KMS-11 (cell line): Measurements from ENCODE around the gene BANF1.
"Not testable (repeated sequence)": the region's sequence is repeated elsewhere in the genome, so short reads cannot be mapped to it uniquely, and the experiment has no call there.

ENCODE experiments used
- H2AFZ ChIP-seq: fragments of 200-600 bp; sonication (generic); 2 replicates; pipeline ENCODE4 v1.6.1; 2016; ENCODE audit warnings: antibody characterized with exemption, mixed run types, low read depth
- H3K27ac ChIP-seq: fragments of 200-600 bp; sonication (generic); 2 replicates; pipeline ENCODE4 v1.6.1; 2016; ENCODE audit warnings: mild to moderate bottlenecking, mixed run types
- H3K27me3 ChIP-seq: fragments of 200-600 bp; sonication (generic); 2 replicates; pipeline ENCODE4 v1.6.1; 2017; ENCODE audit warnings: mild to moderate bottlenecking, low read depth, mixed run types, moderate library complexity; ENCODE audit not compliant: insufficient read depth
- H3K36me3 ChIP-seq: fragments of 200-600 bp; sonication (generic); 2 replicates; pipeline ENCODE4 v1.6.1; 2017; ENCODE audit warnings: mild to moderate bottlenecking, mixed run types; ENCODE audit not compliant: insufficient read depth
- H3K4me1 ChIP-seq: fragments of 200-600 bp; sonication (generic); 2 replicates; pipeline ENCODE4 v1.6.1; 2016; ENCODE audit warnings: mild to moderate bottlenecking, low read depth, mixed run types; ENCODE audit not compliant: poor library complexity, severe bottlenecking
- H3K4me2 ChIP-seq: fragments of 200-600 bp; sonication (generic); 2 replicates; pipeline ENCODE4 v1.7.0; 2016; ENCODE audit warnings: mild to moderate bottlenecking, mixed run types
- H3K4me3 ChIP-seq: fragments of 200-600 bp; sonication (generic); IDR thresholded peaks from 2 replicates; pipeline ENCODE4 v1.6.1; 2017; ENCODE audit warnings: low read depth, low read length, mixed read lengths; ENCODE audit not compliant: insufficient read depth
- H3K79me2 ChIP-seq: fragments of 200-600 bp; sonication (generic); 2 replicates; pipeline ENCODE4 v1.6.1; 2016; ENCODE audit warnings: low read depth, mixed run types; ENCODE audit not compliant: insufficient read depth
- H3K9ac ChIP-seq: fragments of 200-600 bp; sonication (generic); 2 replicates; pipeline ENCODE4 v1.6.1; 2016; ENCODE audit warnings: mild to moderate bottlenecking, mixed run types
- H4K20me1 ChIP-seq: fragments of 200-600 bp; sonication (generic); 2 replicates; pipeline ENCODE4 v1.6.1; 2016; ENCODE audit warnings: mild to moderate bottlenecking, mixed run types; ENCODE audit not compliant: insufficient read depth
- TF ChIP-seq, protein P1 (sequence below): fragments of 200-600 bp; sonication (generic); conservative IDR thresholded peaks from 2 replicates; pipeline ENCODE4 v1.6.1; 2017; ENCODE audit warnings: low read depth, mild to moderate bottlenecking, antibody characterized with exemption, low read length, moderate library complexity, mixed read lengths

BANF1 gene

GRCh38 chr11:66022401-66023185 lies 20.3 kb downstream of the BANF1 start:
- H3K4me3 ChIP-seq = no peak overlapping the region

DNA sequence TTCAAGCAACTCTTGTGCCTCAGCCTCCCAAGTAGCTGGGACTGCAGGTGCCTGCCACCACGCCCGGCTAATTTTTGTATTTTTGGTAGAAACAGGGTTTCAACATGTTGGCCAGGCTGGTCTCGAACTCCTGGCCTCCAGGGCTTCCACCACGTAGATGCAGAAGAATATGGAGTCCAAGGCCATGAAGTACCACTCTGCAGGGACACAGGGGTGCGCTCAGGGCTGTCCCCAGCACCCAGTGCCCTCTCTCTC lies 20.8 kb downstream of the BANF1 start:
- not testable (repeated sequence) for H3K36me3 ChIP-seq, H3K27me3 ChIP-seq

More at GRCh38 chr11:66022401-66023185, 20.3 kb downstream of the BANF1 start:
- Histone ChIP-seq H3K4me1 (peaks cover 35% of the 10 kb centered on the region), H3K79me2 (no peaks in the 10 kb centered on the region), H4K20me1 (no peaks in the 10 kb centered on the region), H3K27me3 (no peaks in the 10 kb centered on the region; the same call in 1 of the 2 replicates), H3K9ac (no peak overlapping the region), H3K4me2 (peak overlapping the region; percentile 37), H3K27ac (no peak overlapping the region), H2AFZ (peak overlapping the region; percentile 62), H3K36me3 (no peaks in the 10 kb centered on the region)
- TF ChIP-seq, protein P1, sequence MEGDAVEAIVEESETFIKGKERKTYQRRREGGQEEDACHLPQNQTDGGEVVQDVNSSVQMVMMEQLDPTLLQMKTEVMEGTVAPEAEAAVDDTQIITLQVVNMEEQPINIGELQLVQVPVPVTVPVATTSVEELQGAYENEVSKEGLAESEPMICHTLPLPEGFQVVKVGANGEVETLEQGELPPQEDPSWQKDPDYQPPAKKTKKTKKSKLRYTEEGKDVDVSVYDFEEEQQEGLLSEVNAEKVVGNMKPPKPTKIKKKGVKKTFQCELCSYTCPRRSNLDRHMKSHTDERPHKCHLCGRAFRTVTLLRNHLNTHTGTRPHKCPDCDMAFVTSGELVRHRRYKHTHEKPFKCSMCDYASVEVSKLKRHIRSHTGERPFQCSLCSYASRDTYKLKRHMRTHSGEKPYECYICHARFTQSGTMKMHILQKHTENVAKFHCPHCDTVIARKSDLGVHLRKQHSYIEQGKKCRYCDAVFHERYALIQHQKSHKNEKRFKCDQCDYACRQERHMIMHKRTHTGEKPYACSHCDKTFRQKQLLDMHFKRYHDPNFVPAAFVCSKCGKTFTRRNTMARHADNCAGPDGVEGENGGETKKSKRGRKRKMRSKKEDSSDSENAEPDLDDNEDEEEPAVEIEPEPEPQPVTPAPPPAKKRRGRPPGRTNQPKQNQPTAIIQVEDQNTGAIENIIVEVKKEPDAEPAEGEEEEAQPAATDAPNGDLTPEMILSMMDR = peak; percentile 94

GRCh38 chr11:66026017-66026529 lies 23.8 kb downstream of the BANF1 start, which contains the start of gene CATSPER1:
TSS of gene CATSPER1 (minus strand) at chr11:66026479. CDS start at chr11:66026379, 100 bp downstream.
- Histone ChIP-seq H3K36me3 (no peaks in the 10 kb centered on the region), H3K27ac (peak within 1 kb of the TSS; percentile 73), H3K4me1 (peaks cover 38% of the 10 kb centered on the region), H2AFZ (peak within 1 kb of the TSS; percentile 31; the same call in 1 of the 2 replicates), H3K27me3 (no peaks in the 10 kb centered on the region; the same call in 1 of the 2 replicates), H3K4me3 (no peak within 1 kb of the TSS), H3K4me2 (peak within 1 kb of the TSS; percentile 46), H3K9ac (peak within 1 kb of the TSS; percentile 49; the same call in 1 of the 2 replicates), H3K79me2 (no peaks in the 10 kb centered on the region), H4K20me1 (no peaks in the 10 kb centered on the region)
- TF ChIP-seq, protein P1 = no peak

More for the DNA sequence above, 20.8 kb downstream of the BANF1 start:
- H3K4me2 ChIP-seq, H4K20me1 ChIP-seq, H3K4me3 ChIP-seq, H3K79me2 ChIP-seq, H3K27ac ChIP-seq, H3K9ac ChIP-seq: not testable (repeated sequence)
- 0 out of 2 replicates have a peak overlapping the region, but pooled peaks have one; percentile 62 for H2AFZ ChIP-seq
- H3K4me1 ChIP-seq = peaks cover 40% of the 10 kb centered on the region

DNA sequence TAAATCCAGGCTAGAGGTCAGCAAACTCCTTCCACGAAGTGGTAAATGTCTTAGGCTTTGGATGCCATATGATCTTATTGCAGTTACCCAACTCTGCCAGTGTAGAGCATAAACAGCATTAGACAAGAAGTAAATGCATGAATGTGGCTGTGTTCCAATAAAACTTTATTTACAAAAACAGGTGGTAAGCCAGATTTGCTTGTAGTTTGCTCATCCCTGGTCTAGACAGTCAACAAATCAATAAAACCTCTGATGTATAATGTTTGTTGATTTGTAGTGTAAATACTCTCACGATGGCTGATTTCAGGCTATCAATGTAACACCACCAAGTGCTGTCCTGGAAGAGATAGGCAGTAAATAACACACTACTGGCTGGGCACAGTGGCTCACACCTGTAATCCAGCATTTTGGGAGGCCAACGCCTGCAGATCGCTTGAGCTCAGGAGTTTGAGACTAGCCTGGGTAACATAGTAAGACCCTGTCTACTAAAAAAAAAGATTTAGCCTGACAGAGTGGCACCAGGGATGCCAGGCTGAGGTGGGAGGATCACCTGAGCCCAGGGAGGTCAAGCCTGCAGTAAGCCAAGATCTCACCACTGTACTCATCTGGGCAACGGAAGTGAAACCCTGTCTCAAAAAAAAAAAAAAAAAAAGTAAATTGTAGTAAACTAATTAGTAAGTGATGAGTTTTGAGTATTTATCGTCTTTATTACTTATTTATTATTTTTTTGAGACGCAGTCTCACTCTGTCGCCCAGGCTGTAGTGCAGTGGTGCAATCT lies 30.8 kb downstream of the BANF1 start:
- Histone ChIP-seq H3K79me2 (no peaks in the 10 kb centered on the region), H3K4me2 (no peak overlapping the region), H3K36me3 (no peaks in the 10 kb centered on the region), H3K4me1 (peaks cover 7% of the 10 kb centered on the region), H3K27ac (no peak overlapping the region), H3K9ac (no peak overlapping the region), H3K4me3 (no peak overlapping the region), H3K27me3 (no peaks in the 10 kb centered on the region), H2AFZ (no peak overlapping the region), H4K20me1 (no peaks in the 10 kb centered on the region)
- TF ChIP-seq, protein P1 = no peak
